HG02588 (cell line): Measurements from ENCODE around the gene CHIC1.
"Not testable (repeated sequence)": the region's sequence is repeated elsewhere in the genome, so short reads cannot be mapped to it uniquely, and the experiment has no call there.

Source experiments
- ATAC-seq: cut with Tn5 transposase; IDR thresholded peaks from one replicate; pipeline ENCODE4 v1.9.1; 2021; ENCODE audit warnings: mild to moderate bottlenecking, moderate library complexity; ENCODE audit not compliant: unreplicated experiment

The CHIC1 gene

DNA sequence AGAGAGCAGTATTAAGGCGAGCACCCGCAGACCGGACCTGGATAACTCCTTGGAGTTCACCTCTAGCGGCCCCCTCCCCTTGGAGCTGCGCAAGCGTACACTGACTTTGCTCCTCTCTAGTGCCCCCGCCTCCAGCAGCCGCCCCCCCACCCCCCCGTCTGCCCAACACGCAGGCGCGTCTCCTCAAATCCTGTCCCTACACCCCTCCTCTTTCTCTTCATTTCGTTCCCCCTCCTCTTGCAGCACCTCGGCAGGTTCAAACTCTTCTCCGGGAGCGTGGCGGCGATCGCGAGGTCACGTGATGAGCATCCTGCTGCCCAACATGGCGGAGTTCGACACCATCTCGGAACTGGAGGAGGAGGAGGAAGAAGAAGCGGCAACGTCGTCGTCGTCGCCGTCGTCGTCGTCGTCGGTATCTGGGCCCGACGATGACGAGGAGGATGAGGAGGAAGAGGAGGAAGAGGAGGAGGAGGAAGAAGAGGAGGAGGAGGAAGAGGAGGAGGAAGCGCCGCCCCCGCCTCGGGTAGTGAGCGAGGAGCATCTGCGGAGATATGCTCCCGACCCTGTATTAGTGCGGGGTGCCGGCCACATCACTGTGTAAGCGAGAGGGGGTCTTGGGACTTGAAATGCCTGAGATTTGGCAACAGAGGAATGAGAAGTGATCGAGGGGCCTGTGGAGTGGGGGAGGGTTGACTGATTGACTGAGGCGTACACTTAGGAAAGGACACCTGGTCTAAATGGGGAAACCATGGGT, at the start of gene CHIC1:
Gene CHIC1, plus strand, starts transcription at position 214 of the 754 bp plus-strand sequence. Its CDS starts 88 bp downstream, at position 302.
- peak; percentile 66 for ATAC-seq

DNA sequence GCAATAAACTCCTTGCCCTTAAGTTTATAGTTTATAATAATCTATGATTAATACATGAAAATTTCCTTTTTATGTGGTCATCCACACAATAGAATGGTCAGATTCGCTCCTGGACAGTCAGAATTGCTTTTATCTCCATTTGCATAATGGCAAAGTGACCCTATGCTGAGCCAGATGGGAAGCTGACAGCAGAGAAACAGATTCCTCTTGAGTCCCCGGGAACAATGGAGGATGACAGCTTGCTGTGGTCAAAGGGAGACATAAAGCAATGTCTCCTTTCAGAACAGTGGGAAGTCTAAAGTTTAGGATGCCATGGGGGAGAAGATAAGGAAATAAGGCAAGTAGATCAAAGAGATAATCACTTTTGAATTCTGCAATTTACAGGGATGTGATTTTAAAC, 40.2 kb upstream of the CHIC1 start:
- ATAC-seq: not testable (repeated sequence)

DNA sequence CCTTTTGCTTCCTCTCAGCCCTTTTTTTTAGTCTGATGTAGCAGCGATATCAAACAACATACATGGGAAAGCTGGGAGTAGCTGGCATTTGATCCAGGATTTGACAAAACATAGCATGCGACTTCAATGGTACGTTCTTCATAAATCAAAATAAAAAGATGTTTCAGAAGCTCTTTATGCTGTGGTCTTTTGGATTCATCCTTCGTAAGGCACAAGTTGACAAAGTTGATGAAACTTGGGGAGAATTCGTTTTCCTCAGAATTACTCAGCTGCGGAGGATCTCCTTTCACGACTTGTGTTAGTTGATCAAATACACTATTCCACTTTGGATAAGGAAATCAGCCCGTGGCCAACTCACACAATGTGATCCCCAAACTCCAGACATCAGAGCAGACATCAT, 38.1 kb upstream of the CHIC1 start:
- ATAC-seq: no peak

DNA sequence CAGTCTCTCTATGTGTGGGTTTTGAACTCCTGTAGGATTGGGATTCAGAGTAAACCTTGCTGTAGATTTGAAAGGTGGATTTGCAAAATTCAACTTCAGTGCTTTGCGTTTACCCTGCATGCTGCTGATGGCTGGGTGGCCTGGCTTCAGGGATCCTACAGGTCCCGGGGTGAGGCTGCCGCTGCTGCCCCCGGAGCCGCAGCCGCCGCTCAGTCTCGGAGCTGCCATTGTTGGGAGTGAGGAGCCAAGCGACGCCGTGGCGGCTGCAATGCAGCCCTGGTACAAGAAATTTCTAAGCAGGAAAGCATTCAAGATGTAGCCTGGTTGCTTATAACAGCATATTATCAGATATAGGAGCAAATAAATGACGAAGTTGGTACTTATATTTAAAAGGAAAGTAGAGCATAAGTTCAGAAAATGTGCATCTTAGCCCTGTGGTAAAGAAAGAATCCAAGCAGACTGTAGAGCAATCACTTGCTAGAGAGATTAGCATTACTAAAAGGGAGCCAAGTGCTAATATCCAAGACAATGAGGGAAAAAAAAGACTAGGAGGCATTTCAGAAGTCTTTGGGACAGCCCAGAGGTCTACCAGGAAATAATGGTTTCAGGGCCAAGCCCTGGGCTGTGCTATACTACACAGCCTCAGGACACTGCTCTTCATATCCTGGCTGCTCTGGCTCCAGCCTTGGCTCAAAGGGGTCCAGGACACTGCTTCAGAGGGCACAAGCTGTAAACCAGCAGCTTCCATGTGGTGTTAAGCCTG, 36.9 kb upstream of the CHIC1 start:
- ATAC-seq: no peak

DNA sequence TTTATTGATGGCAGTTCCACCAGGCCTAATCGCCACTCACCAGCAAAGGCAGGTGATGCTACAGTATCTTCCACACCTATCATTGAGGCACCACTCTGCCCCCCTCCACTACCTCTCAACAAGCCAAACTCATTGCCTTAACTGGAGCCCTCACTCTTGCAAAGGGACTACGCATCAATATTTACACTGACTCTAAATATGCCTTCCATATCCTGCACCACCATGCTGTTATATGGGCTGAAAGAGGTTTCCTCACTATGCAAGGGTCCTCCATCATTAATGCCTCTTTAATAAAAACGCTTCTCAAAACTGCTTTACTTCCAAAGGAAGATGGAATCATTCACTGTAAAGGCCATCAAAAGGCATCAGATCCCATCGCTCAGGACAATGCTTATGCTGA, 31.3 kb upstream of the CHIC1 start:
- not testable (repeated sequence) for ATAC-seq

GRCh38 chrX:73556159-73556558, 6.8 kb upstream of the CHIC1 start:
- no peak for ATAC-seq

GRCh38 chrX:73561801-73562200, 1.2 kb upstream of the CHIC1 start:
- no peak for ATAC-seq

GRCh38 chrX:73562458-73562857, 539 bp upstream of the CHIC1 start:
- no peak for ATAC-seq

DNA sequence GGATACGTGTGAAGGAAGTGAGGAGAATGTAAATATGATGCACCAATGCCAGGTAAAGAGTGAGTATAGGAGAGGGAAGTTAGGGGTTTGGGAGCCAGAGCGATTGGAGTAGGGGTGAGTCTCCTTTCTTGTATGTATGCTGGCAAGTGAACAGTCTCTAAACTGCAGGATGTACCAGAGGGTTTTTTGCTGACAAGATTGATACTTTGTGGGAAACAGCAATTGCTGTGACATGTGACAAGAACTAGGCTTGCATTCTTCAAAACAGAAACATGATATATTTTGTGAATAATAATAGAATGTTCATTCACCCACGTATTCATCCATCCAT, 706 bp downstream of the CHIC1 start:
- ATAC-seq: peak; percentile 39

- ATAC-seq: no peak
Observed at GRCh38 chrX:73577361-73577760, 14.4 kb downstream of the CHIC1 start.

GRCh38 chrX:73581002-73581628, 18.1 kb downstream of the CHIC1 start:
- ATAC-seq: no peak

DNA sequence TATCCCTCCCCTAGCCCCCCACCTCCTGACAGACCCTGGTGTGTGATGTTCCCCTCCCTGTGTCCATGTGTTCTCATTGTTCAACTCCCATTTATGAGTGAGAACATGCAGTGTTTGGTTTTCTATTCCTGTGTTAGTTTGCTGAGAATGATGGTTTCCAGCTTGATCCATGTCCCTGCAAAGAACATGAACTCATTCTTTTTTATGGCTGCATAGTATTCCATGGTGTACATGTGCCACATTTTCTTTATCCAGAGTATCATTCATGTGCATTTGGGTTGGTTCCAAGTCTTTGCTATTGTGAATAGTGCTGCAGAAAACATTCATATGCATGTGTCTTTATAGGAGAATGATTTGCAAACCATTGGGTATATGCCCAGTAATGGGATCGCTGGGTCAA, 34.8 kb downstream of the CHIC1 start:
- ATAC-seq: not testable (repeated sequence)

GRCh38 chrX:73615022-73615421, 52.0 kb downstream of the CHIC1 start:
- no peak for ATAC-seq

- ATAC-seq: not testable (repeated sequence)
Observed at GRCh38 chrX:73641669-73642068, 78.7 kb downstream of the CHIC1 start.

DNA sequence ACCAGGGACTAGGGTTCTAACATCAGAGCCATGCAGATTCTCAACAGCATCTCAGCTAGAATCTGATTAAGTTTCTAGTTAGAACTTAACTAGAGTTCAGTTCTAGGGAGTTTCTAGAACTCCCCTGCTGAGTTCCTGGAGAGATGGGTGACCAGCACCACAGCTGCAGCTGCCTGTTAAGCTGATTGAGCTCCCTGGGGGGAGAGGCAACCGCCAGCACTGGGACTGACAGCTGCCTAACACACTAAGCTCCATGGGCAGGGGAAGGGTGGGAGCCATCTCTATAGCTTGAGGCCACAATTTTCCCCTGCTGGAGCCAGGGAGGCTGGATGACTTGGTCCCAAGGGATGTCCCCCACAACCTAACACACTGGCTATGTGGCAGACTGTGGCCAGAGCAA, 84.2 kb downstream of the CHIC1 start:
- peak; percentile 72 for ATAC-seq

DNA sequence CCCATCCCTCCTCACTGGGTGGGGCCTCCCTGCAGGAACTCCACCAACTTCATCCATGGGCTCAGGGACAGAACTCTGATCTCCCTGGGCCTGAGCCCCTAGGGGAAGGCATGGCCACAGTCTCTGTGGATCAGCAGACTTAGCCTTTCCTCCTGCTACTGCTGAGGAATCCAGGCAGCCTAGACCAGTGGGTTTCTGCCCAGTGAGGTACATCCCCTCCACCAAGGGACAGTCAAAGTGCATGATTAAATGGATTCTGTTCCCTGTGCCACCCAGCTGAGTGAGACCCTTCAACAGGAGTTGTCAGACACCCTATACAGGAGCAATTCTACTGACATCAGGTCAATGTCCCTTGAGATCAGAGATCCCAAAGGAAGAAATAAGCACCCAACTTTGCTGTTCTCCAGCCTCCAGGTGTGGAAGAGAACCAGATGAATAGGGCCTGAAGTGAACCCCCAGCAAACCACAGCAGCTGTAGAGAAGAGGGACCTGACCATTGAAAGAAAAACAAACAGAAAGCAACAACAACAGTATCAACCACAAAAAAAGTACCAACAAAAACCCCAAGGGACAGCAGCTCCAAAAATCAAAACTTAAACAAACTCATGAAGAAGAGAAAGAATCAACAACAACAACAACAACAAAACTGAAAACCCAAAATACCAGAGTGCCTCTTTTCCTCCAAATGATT, 84.8 kb downstream of the CHIC1 start:
- ATAC-seq: peak; percentile 78

GRCh38 chrX:73661322-73661721, 98.3 kb downstream of the CHIC1 start:
- ATAC-seq: not testable (repeated sequence)

- ATAC-seq: no peak
Observed at GRCh38 chrX:73668779-73669178, 105.8 kb downstream of the CHIC1 start.

- no peak for ATAC-seq
Observed at GRCh38 chrX:73681408-73681807, 118.4 kb downstream of the CHIC1 start.

DNA sequence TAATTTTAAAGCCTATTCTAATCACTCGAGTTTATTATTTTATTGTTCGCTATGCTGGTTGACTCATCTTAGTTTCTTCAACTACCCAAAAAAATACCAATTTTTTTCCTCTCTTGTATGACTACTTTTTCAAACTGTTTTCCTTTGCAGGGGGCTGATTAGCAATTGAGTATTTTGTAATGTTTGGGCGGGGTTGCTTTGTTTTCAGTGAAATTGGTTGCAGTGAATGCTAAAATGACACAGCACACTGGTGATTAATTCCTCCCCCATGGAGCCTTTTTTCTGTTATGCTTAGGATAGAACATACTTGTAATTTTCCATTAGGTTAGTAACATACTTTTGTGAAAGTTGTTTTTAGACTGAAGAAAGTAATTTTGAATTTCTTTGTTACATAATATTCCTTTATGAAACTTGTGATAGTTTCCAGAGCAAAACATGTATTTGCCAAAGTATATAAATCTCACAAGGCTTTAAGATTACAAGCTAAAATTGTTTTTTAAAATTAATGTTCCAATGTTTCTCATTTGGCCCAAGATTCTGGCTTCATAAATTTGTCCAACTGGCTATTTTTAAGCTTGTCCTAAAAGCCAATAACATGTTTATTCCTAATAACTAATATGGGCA, 120.4 kb downstream of the CHIC1 start:
- no peak for ATAC-seq

DNA sequence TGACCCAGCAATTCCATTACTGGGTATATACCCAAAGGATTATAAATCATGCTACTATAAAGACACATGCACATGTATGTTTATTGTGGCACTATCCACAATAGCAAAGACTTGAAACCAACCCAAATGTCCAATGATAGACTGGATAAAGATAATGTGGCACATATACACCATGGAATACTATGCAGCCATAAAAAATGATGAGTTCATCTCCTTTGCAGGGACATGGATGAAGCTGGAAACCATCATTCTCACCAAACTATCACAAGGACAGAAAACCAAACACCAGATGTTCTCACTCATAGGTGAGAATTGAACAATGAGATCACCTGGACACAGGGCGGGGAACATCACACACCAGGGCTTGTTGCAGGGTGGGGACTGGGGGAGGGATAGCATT, 144.0 kb downstream of the CHIC1 start:
- ATAC-seq: not testable (repeated sequence)
